GM23338 (cell line): ENCODE data around the gene TMEM201. TPM values are rescaled to one million over a fixed set of nuclear protein-coding genes. Genes with fewer than 3 reads are reported as not detected.

Experiments used
- ATAC-seq: fragments of 200-7000 bp; cut with Tn5 transposase; 3 replicates; pipeline ENCODE4 v1.9.1; 2020
- DNase-seq: peaks from one replicate; pipeline ENCODE4 v3.0.0-alpha.2; 2015; ENCODE audit warnings: low spot score
- H2AFZ ChIP-seq: fragments of 200-600 bp; sonication (generic); 2 replicates; pipeline ENCODE4 v1.8.0; 2016; ENCODE audit warnings: antibody characterized with exemption, mild to moderate bottlenecking, moderate library complexity
- H3F3A ChIP-seq: fragments of 200-600 bp; sonication (generic); replicated peaks from 2 replicates; pipeline ENCODE4 v1.8.0; 2017; ENCODE audit warnings: antibody characterized with exemption, mixed run types, low read depth
- H3K27ac ChIP-seq: fragments of 200-600 bp; sonication (generic); 2 replicates; pipeline ENCODE4 v1.6.1; 2016; ENCODE audit warnings: low read depth
- H3K27me3 ChIP-seq: fragments of 200-600 bp; sonication (generic); 2 replicates; pipeline ENCODE4 v1.8.0; 2016; ENCODE audit warnings: mild to moderate bottlenecking, mixed run types, moderate library complexity; ENCODE audit not compliant: insufficient read depth
- H3K36me3 ChIP-seq: fragments of 200-600 bp; sonication (generic); 2 replicates; pipeline ENCODE4 v1.8.0; 2016; ENCODE audit warnings: mild to moderate bottlenecking; ENCODE audit not compliant: insufficient read depth
- H3K4me1 ChIP-seq: fragments of 200-600 bp; sonication (generic); 2 replicates; pipeline ENCODE4 v1.8.0; 2016; ENCODE audit warnings: mild to moderate bottlenecking, moderate library complexity; ENCODE audit not compliant: insufficient read depth
- H3K4me2 ChIP-seq: fragments of 200-600 bp; sonication (generic); 2 replicates; pipeline ENCODE4 v1.7.1; 2017; ENCODE audit warnings: mixed run types
- H3K4me3 ChIP-seq: fragments of 200-600 bp; sonication (generic); 2 replicates; pipeline ENCODE4 v1.6.1; 2016; ENCODE audit warnings: mixed run types
- H3K79me2 ChIP-seq: fragments of 200-600 bp; sonication (generic); replicated peaks from 2 replicates; pipeline ENCODE4 v1.8.0; 2017; ENCODE audit warnings: mild to moderate bottlenecking; ENCODE audit not compliant: insufficient read depth
- H3K9me2 ChIP-seq: fragments of 200-600 bp; sonication (generic); 2 replicates; pipeline ENCODE4 v1.8.0; 2017; ENCODE audit not compliant: insufficient read depth
- H4K20me1 ChIP-seq: fragments of 200-600 bp; sonication (generic); replicated peaks from 2 replicates; pipeline ENCODE4 v1.8.0; 2017; ENCODE audit warnings: mild to moderate bottlenecking; ENCODE audit not compliant: insufficient read depth
- H3K27ac Mint-ChIP-seq: 2 replicates; pipeline ENCODE4 v1.8.0; 2020; ENCODE audit warnings: inconsistent platforms, mild to moderate bottlenecking, moderate library complexity, mixed read lengths
- H3K27me3 Mint-ChIP-seq: 3 replicates; pipeline ENCODE4 v1.8.0; 2022; ENCODE audit warnings: low read depth, mild to moderate bottlenecking, moderate library complexity, mixed read lengths, inconsistent platforms; ENCODE audit not compliant: insufficient read depth, poor library complexity
- H3K36me3 Mint-ChIP-seq: 3 replicates; pipeline ENCODE4 v1.8.0; 2021; ENCODE audit warnings: low read depth, mild to moderate bottlenecking, inconsistent platforms, moderate library complexity, mixed read lengths
- H3K4me1 Mint-ChIP-seq: 3 replicates; pipeline ENCODE4 v1.8.0; 2020; ENCODE audit warnings: mild to moderate bottlenecking, inconsistent platforms, mixed read lengths
- H3K4me3 Mint-ChIP-seq: 3 replicates; pipeline ENCODE4 v1.8.0; 2021; ENCODE audit warnings: moderate library complexity, mild to moderate bottlenecking, inconsistent platforms, mixed read lengths
- H3K9me3 Mint-ChIP-seq: 3 replicates; pipeline ENCODE4 v1.8.0; 2020; ENCODE audit warnings: moderate library complexity, mild to moderate bottlenecking, inconsistent platforms, mixed read lengths
- CREB1 ChIP-seq: fragments of 250-450 bp; sonication (Bioruptor Pico); IDR thresholded peaks from 2 replicates; pipeline ENCODE4 v1.5.0; 2020; ENCODE audit warnings: low read depth, mild to moderate bottlenecking, moderate library complexity
- ETS1 ChIP-seq: IDR thresholded peaks from 2 replicates; pipeline ENCODE4 v1.6.1; 2016; ENCODE audit warnings: antibody characterized with exemption
- EZH2 ChIP-seq: fragments of 200-600 bp; sonication (generic); IDR thresholded peaks from one replicate; pipeline ENCODE4 v1.8.0; 2017; ENCODE audit warnings: antibody characterized with exemption, mild to moderate bottlenecking, low read depth; ENCODE audit not compliant: unreplicated experiment
- EZH2phosphoT487 ChIP-seq: fragments of 200-600 bp; sonication (generic); IDR thresholded peaks from one replicate; pipeline ENCODE4 v1.8.1; 2018; ENCODE audit warnings: antibody characterized with exemption; ENCODE audit not compliant: unreplicated experiment
- JUNB ChIP-seq: IDR thresholded peaks from one replicate; pipeline ENCODE4 v1.6.1; 2016; ENCODE audit warnings: antibody characterized with exemption; ENCODE audit not compliant: unreplicated experiment
- NANOG ChIP-seq: IDR thresholded peaks from 2 replicates; pipeline ENCODE4 v1.6.1; 2016; ENCODE audit warnings: antibody characterized with exemption, borderline replicate concordance
- STAT1 ChIP-seq: IDR thresholded peaks from one replicate; pipeline ENCODE4 v1.6.1; 2016; ENCODE audit warnings: antibody characterized with exemption; ENCODE audit not compliant: unreplicated experiment
- ZNF114 ChIP-seq: fragments of 250-450 bp; sonication (Bioruptor Pico); IDR thresholded peaks from 2 replicates; pipeline ENCODE4 v1.5.0; 2020; ENCODE audit warnings: mild to moderate bottlenecking, moderate library complexity
- ZNF331 ChIP-seq: fragments of 250-450 bp; sonication (Bioruptor Pico); IDR thresholded peaks from 2 replicates; pipeline ENCODE4 v1.5.0; 2020; ENCODE audit warnings: low read depth, mild to moderate bottlenecking, moderate library complexity
- polyA plus RNA-seq: library from polyadenylated mRNA; unstranded; fragments of >200 nt; fragmentation: Nextera tagmentation; extraction: Ambion mirVana; gene quantifications from 2 replicates; pipeline ENCODE4 v1.2.1, GENCODE V29; 2016
- total RNA-seq: library from RNA; depleted of rRNA; stranded (reverse); fragments of >200 nt; shearing (Covaris generic); gene quantifications from 2 replicates; pipeline ENCODE4 v1.2.3, GENCODE V29; 2014
- TF ChIP-seq, protein P1 (sequence below): IDR thresholded peaks from one replicate; pipeline ENCODE4 v1.6.1; 2018; ENCODE audit warnings: antibody characterized with exemption; ENCODE audit not compliant: unreplicated experiment
- TF ChIP-seq, protein P2 (sequence below): fragments of 250-450 bp; sonication (Bioruptor Pico); IDR thresholded peaks from 2 replicates; pipeline ENCODE4 v1.5.0; 2020; ENCODE audit warnings: mild to moderate bottlenecking, moderate library complexity

The TMEM201 gene
- total and polyA plus RNA-seq, 2 experiments from 2014 or later, result 11.6 to 27.2 TPM

- Histone ChIP-seq H3K27me3 (no peaks in the 10 kb centered on the region), H3K4me2 (no peak overlapping the region), H4K20me1 (peaks cover 87% of the 10 kb centered on the region), H3K9me2 (no peaks in the 10 kb centered on the region), H3K79me2 (peaks cover 43% of the 10 kb centered on the region), H2AFZ (no peak overlapping the region), H3K27ac (no peak overlapping the region), H3K4me1 (peaks cover 8% of the 10 kb centered on the region; the same call in 1 of the 2 replicates), H3K4me3 (no peak overlapping the region), H3F3A (no peaks in the 10 kb centered on the region), H3K36me3 (peaks cover 30% of the 10 kb centered on the region)
- H3K4me3 Mint-ChIP-seq, result no peak overlapping the region
- peaks cover 49% of the 10 kb centered on the region for H3K36me3 Mint-ChIP-seq
- no peak overlapping the region; the same call in 1 of the 2 replicates for H3K27ac Mint-ChIP-seq
- TF ChIP-seq ZNF114 (CRISPR knock-in tag) (no peak), EZH2 (no peak), ZNF331 (CRISPR knock-in tag) (no peak), JUNB (no peak), NANOG (no peak), STAT1 (no peak), ETS1 (no peak), EZH2phosphoT487 (no peak)
- TF ChIP-seq, protein P1, sequence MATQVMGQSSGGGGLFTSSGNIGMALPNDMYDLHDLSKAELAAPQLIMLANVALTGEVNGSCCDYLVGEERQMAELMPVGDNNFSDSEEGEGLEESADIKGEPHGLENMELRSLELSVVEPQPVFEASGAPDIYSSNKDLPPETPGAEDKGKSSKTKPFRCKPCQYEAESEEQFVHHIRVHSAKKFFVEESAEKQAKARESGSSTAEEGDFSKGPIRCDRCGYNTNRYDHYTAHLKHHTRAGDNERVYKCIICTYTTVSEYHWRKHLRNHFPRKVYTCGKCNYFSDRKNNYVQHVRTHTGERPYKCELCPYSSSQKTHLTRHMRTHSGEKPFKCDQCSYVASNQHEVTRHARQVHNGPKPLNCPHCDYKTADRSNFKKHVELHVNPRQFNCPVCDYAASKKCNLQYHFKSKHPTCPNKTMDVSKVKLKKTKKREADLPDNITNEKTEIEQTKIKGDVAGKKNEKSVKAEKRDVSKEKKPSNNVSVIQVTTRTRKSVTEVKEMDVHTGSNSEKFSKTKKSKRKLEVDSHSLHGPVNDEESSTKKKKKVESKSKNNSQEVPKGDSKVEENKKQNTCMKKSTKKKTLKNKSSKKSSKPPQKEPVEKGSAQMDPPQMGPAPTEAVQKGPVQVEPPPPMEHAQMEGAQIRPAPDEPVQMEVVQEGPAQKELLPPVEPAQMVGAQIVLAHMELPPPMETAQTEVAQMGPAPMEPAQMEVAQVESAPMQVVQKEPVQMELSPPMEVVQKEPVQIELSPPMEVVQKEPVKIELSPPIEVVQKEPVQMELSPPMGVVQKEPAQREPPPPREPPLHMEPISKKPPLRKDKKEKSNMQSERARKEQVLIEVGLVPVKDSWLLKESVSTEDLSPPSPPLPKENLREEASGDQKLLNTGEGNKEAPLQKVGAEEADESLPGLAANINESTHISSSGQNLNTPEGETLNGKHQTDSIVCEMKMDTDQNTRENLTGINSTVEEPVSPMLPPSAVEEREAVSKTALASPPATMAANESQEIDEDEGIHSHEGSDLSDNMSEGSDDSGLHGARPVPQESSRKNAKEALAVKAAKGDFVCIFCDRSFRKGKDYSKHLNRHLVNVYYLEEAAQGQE, result no peak
- H3K4me1 Mint-ChIP-seq, result peaks cover 6% of the 10 kb centered on the region; the same call in 1 of the 3 replicates
- peaks cover 2% of the 10 kb centered on the region for H3K27me3 Mint-ChIP-seq
- no peak for DNase-seq
- no peak for ATAC-seq
- H3K9me3 Mint-ChIP-seq, result no peaks in the 10 kb centered on the region
Observed at GRCh38 chr1:9555942-9556341, 32.8 kb upstream of the TMEM201 start.

DNA sequence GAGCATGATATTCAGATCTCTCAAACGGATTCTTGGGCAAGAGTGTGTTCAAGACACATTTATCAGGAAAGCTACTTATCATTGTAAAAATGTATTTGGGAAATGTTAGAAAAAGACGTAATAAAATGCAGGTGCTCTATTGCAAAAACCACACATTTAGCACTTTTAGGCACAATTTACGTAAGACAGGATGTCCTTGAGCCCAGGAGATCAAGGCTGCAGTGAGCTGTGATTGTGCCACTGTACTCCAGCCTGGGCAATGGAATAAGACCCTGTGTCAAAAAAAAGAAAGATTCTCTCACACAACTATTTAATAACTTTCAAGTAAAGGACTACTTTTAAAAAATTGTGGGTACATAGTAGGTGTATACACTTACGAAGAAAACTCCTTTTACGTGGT, 31.1 kb upstream of the TMEM201 start:
- no peaks in the 10 kb centered on the region for H3K27me3 ChIP-seq
- no peak overlapping the region for H3K27ac ChIP-seq
- H3K79me2 ChIP-seq, result peaks cover 26% of the 10 kb centered on the region
- H3K9me3 Mint-ChIP-seq, result no peaks in the 10 kb centered on the region
- peaks cover 2% of the 10 kb centered on the region for H3K27me3 Mint-ChIP-seq
- H3K4me2 ChIP-seq, result no peak overlapping the region
- H3K27ac Mint-ChIP-seq, result no peak overlapping the region
- peaks cover 56% of the 10 kb centered on the region for H3K36me3 Mint-ChIP-seq
- H3K4me3 Mint-ChIP-seq, result no peak overlapping the region
- no peak overlapping the region for H2AFZ ChIP-seq
- peaks cover 30% of the 10 kb centered on the region for H3K36me3 ChIP-seq
- peaks cover 8% of the 10 kb centered on the region; the same call in 1 of the 2 replicates for H3K4me1 ChIP-seq
- H3K4me1 Mint-ChIP-seq, result peaks cover 6% of the 10 kb centered on the region; the same call in 1 of the 3 replicates
- H3F3A ChIP-seq, result no peaks in the 10 kb centered on the region
- no peak overlapping the region for H3K4me3 ChIP-seq
- DNase-seq, result no peak
- no peak for ATAC-seq
- no peaks in the 10 kb centered on the region for H3K9me2 ChIP-seq
- H4K20me1 ChIP-seq, result peaks cover 71% of the 10 kb centered on the region
- TF ChIP-seq CREB1 (CRISPR knock-in tag), result no peak
- TF ChIP-seq, protein P2, sequence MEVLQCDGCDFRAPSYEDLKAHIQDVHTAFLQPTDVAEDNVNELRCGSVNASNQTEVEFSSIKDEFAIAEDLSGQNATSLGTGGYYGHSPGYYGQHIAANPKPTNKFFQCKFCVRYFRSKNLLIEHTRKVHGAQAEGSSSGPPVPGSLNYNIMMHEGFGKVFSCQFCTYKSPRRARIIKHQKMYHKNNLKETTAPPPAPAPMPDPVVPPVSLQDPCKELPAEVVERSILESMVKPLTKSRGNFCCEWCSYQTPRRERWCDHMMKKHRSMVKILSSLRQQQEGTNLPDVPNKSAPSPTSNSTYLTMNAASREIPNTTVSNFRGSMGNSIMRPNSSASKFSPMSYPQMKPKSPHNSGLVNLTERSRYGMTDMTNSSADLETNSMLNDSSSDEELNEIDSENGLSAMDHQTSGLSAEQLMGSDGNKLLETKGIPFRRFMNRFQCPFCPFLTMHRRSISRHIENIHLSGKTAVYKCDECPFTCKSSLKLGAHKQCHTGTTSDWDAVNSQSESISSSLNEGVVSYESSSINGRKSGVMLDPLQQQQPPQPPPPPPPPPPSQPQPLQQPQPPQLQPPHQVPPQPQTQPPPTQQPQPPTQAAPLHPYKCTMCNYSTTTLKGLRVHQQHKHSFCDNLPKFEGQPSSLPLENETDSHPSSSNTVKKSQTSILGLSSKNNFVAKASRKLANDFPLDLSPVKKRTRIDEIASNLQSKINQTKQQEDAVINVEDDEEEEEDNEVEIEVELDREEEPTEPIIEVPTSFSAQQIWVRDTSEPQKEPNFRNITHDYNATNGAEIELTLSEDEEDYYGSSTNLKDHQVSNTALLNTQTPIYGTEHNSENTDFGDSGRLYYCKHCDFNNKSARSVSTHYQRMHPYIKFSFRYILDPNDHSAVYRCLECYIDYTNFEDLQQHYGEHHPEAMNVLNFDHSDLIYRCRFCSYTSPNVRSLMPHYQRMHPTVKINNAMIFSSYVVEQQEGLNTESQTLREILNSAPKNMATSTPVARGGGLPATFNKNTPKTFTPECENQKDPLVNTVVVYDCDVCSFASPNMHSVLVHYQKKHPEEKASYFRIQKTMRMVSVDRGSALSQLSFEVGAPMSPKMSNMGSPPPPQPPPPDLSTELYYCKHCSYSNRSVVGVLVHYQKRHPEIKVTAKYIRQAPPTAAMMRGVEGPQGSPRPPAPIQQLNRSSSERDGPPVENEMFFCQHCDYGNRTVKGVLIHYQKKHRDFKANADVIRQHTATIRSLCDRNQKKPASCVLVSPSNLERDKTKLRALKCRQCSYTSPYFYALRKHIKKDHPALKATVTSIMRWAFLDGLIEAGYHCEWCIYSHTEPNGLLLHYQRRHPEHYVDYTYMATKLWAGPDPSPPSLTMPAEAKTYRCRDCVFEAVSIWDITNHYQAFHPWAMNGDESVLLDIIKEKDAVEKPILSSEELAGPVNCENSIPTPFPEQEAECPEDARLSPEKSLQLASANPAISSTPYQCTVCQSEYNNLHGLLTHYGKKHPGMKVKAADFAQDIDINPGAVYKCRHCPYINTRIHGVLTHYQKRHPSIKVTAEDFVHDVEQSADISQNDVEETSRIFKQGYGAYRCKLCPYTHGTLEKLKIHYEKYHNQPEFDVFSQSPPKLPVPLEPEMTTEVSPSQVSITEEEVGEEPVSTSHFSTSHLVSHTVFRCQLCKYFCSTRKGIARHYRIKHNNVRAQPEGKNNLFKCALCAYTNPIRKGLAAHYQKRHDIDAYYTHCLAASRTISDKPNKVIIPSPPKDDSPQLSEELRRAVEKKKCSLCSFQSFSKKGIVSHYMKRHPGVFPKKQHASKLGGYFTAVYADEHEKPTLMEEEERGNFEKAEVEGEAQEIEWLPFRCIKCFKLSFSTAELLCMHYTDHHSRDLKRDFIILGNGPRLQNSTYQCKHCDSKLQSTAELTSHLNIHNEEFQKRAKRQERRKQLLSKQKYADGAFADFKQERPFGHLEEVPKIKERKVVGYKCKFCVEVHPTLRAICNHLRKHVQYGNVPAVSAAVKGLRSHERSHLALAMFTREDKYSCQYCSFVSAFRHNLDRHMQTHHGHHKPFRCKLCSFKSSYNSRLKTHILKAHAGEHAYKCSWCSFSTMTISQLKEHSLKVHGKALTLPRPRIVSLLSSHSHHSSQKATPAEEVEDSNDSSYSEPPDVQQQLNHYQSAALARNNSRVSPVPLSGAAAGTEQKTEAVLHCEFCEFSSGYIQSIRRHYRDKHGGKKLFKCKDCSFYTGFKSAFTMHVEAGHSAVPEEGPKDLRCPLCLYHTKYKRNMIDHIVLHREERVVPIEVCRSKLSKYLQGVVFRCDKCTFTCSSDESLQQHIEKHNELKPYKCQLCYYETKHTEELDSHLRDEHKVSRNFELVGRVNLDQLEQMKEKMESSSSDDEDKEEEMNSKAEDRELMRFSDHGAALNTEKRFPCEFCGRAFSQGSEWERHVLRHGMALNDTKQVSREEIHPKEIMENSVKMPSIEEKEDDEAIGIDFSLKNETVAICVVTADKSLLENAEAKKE, result no peak
- TF ChIP-seq STAT1, result no peak
- TF ChIP-seq EZH2phosphoT487, result no peak
